Sigmoid colon (tissue), 4 donors: ENCODE data around the gene GDPD1.

Experiments
- EP300 ChIP-seq, 4 donors: sonication (generic); formaldehyde crosslinking; IDR thresholded peaks; one replicate each; pipeline ENCODE4 v1.6.1; 2017; ENCODE audit warnings: antibody characterized with exemption in 4 of 4
- POLR2AphosphoS5 ChIP-seq, 4 donors: sonication (generic); formaldehyde crosslinking; IDR thresholded peaks; one replicate each; pipeline ENCODE4 v1.6.1; 2017; ENCODE audit warnings: antibody characterized with exemption in 4 of 4
- TF ChIP-seq, protein P1 (sequence below), 4 experiments: fragments of 450-650 bp in 3 of 4; fragments of 200-600 bp in 1 of 4; IDR thresholded peaks; one replicate each; pipeline ENCODE4 v1.5.1; 2016 to 2019; ENCODE audit warnings: antibody characterized with exemption in 4 of 4, mild to moderate bottlenecking in 3 of 4, moderate library complexity in 2 of 4

DNA sequence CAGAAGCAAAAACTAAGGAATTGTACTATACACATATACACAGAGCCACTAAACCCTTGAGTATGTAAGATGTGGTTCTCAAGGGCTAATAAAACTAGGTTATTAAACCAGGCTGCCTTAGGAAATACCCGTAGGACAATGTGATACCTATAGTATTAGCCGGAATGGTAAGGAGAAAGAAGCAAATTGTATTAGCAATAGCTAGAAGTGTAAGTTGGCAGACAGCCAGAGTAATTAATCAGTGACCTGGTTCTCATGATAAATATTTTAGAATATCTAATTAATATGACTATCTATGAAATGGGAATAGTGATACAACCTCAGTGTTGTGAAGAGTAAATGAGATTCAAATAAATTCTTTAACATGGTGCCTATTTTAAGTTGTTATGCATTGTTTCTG is 18.6 kb downstream of the GDPD1 start:
- TF ChIP-seq, protein P1, sequence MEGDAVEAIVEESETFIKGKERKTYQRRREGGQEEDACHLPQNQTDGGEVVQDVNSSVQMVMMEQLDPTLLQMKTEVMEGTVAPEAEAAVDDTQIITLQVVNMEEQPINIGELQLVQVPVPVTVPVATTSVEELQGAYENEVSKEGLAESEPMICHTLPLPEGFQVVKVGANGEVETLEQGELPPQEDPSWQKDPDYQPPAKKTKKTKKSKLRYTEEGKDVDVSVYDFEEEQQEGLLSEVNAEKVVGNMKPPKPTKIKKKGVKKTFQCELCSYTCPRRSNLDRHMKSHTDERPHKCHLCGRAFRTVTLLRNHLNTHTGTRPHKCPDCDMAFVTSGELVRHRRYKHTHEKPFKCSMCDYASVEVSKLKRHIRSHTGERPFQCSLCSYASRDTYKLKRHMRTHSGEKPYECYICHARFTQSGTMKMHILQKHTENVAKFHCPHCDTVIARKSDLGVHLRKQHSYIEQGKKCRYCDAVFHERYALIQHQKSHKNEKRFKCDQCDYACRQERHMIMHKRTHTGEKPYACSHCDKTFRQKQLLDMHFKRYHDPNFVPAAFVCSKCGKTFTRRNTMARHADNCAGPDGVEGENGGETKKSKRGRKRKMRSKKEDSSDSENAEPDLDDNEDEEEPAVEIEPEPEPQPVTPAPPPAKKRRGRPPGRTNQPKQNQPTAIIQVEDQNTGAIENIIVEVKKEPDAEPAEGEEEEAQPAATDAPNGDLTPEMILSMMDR (IDR thresholded peaks at IDR 0.05): no peak
- TF ChIP-seq EP300 (IDR thresholded peaks at IDR 0.05) (no peak), POLR2AphosphoS5 (IDR thresholded peaks at IDR 0.05) (no peak)
